Ovary (tissue), 9 donors: ENCODE results near the gene ADAM33. TPM values are rescaled to one million over a fixed set of nuclear protein-coding genes. Genes with fewer than 3 reads are reported as not detected.

ENCODE experiments used
- DNase-seq, 5 donors: peaks; one replicate each; pipeline ENCODE4 v3.0.0-alpha.2; 2019 to 2020
- H3K27ac ChIP-seq, 2 donors: fragments of 200-600 bp; one replicate each; pipeline versions ENCODE4 v1.5.1 to v1.8.0; 2019 to 2022
- H3K27me3 ChIP-seq: fragments of 200-600 bp; one replicate; pipeline ENCODE4 v1.8.0; 2022
- H3K36me3 ChIP-seq: fragments of 200-600 bp; sonication (generic); one replicate; pipeline ENCODE4 v1.5.1; 2019
- H3K4me1 ChIP-seq: one replicate; pipeline ENCODE4 v1.8.1; 2013; ENCODE audit warnings: mild to moderate bottlenecking, moderate library complexity; ENCODE audit not compliant: insufficient read depth
- H3K4me3 ChIP-seq: fragments of 200-600 bp; sonication (generic); one replicate; pipeline ENCODE4 v1.5.1; 2017
- H3K9me3 ChIP-seq, 2 donors: fragments of 200-600 bp in 1 of 2; sonication (generic) in 1 of 2; one replicate each; pipeline versions ENCODE4 v1.5.1 to v1.8.1; 2013 to 2019; ENCODE audit warnings: mild to moderate bottlenecking in 1 of 2, moderate library complexity in 1 of 2
- CTCF ChIP-seq, 3 donors: fragments of 450-650 bp in 2 of 3; fragments of 200-600 bp in 1 of 3; IDR thresholded peaks; one replicate each; pipeline versions ENCODE4 v1.5.1 to v1.8.0; 2016 to 2022; ENCODE audit warnings: antibody characterized with exemption in 3 of 3, mild to moderate bottlenecking in 1 of 3
- EP300 ChIP-seq: sonication (generic); formaldehyde crosslinking; IDR thresholded peaks from one replicate; pipeline ENCODE4 v1.6.1; 2017; ENCODE audit warnings: antibody characterized with exemption
- POLR2A ChIP-seq: fragments of 450-650 bp; IDR thresholded peaks from one replicate; pipeline ENCODE4 v1.6.1; 2017; ENCODE audit warnings: antibody characterized with exemption, mild to moderate bottlenecking, moderate library complexity
- WGBS, 3 donors: extraction: QIAGEN DNeasy Blood & Tissue Kit in 1 of 3; methylation state at CpG; one replicate each; pipeline versions ENCODE4 v1.1.5 to v1.1.7; 2013 to 2017; 5-methylcytosine and 5-hydroxymethylcytosine counted together
- intact Hi-C, 4 donors: fragments of 100-400 bp; cut with DNase I; formaldehyde crosslinking; loops; one replicate each; pipeline versions ENCODE4 v1.11.0 to v1.15.1; 2022 to 2023
- polyA plus RNA-seq, 2 donors: library from polyadenylated mRNA; stranded (reverse); fragments of 200-250 nt in 1 of 2; fragments of 350-450 nt in 1 of 2; fragmentation: Illumina TruSeq in 1 of 2; extraction: RNeasy Lipid Tissue Mini Kit (QIAGEN cat#74804) in 1 of 2; gene quantifications; one replicate each; pipeline ENCODE4 v1.2.3, GENCODE V29; 2013 to 2014
- total RNA-seq, 7 donors: library from RNA; depleted of rRNA in 2 of 7; stranded (reverse); fragments of >200 nt in 2 of 7; fragmentation: NEBNext Ultra II Directional in 3 of 7; extraction: Animal tissue kit (Norgen Biotek cat#: 25700) in 3 of 7; gene quantifications; one replicate each; pipeline versions ENCODE4 v1.1.0 to v1.2.4, GENCODE V29; 2016 to 2023
- donor health status: DM: no; HTN: no; CAD: no; lungs with moderate emphysema.
- donor health status: DM: no; HTN: no; CAD: no.
- donor health status: Bipolar disorder and iron deficiency.
- donor health status: DM: yes; HTN: yes; CAD: no.
- donor health status: DM: no; HTN: no; CAD: no.
- donor health status: DM: yes; HTN: yes; CAD: no.

ADAM33 gene
- total and polyA plus RNA-seq, 9 donors, result 12.4 to 68.1 (median 26.1) TPM

- WGBS, 3 donors, result 91 to 96% (median 91%) methylated on average over 13 of the region's 13 CpGs
- DNase-seq, result no peak
- H3K27ac ChIP-seq, result no peak overlapping the region
- TF ChIP-seq EP300, result no peak
- TF ChIP-seq POLR2A, result no peak
- TF ChIP-seq CTCF (IDR thresholded peaks at IDR 0.05), result no peak
- H3K4me1 ChIP-seq, result no peaks in the 10 kb centered on the region
- H3K27me3 ChIP-seq, result no peaks in the 10 kb centered on the region
- H3K36me3 ChIP-seq, result no peaks in the 10 kb centered on the region
- H3K4me3 ChIP-seq, result no peak overlapping the region
- H3K9me3 ChIP-seq, result no peaks in the 10 kb centered on the region
- intact Hi-C loops, result no loop called here
Observed at GRCh38 chr20:3693376-3693775, 11.6 kb upstream of the ADAM33 start.

- H3K36me3 ChIP-seq, result no peaks in the 10 kb centered on the region
- DNase-seq, result no peak
- no peaks in the 10 kb centered on the region for H3K9me3 ChIP-seq
- TF ChIP-seq CTCF (IDR thresholded peaks at IDR 0.05), result no peak
- no peak for TF ChIP-seq EP300
- no peak for TF ChIP-seq POLR2A
- 90 to 94% (median 91%) methylated on average over 22 to 23 of the region's 23 CpGs for WGBS, 3 donors
- intact Hi-C loops, result no loop called here
- H3K27me3 ChIP-seq, result no peaks in the 10 kb centered on the region
- H3K27ac ChIP-seq, result no peak overlapping the region
- H3K4me3 ChIP-seq, result no peak overlapping the region
- no peaks in the 10 kb centered on the region for H3K4me1 ChIP-seq
Observed at GRCh38 chr20:3692706-3693294, 11.0 kb upstream of the ADAM33 start.

- Histone ChIP-seq H3K27ac (no peak overlapping the region), H3K4me3 (no peak overlapping the region), H3K36me3 (no peaks in the 10 kb centered on the region), H3K4me1 (peaks cover 2% of the 10 kb centered on the region), H3K27me3 (no peaks in the 10 kb centered on the region), H3K9me3 (no peaks in the 10 kb centered on the region)
- DNase-seq, result no peak
- intact Hi-C loops, result no loop called here
- no peak for TF ChIP-seq EP300
- TF ChIP-seq CTCF (IDR thresholded peaks at IDR 0.05), result no peak
- no peak for TF ChIP-seq POLR2A
- 92 to 97% (median 96%) methylated on average over 9 of the region's 9 CpGs for WGBS, 3 donors
Observed at GRCh38 chr20:3691897-3692296, 10.1 kb upstream of the ADAM33 start.

- no peaks in the 10 kb centered on the region for H3K9me3 ChIP-seq
- intact Hi-C loops, result no loop called here
- H3K27me3 ChIP-seq, result no peaks in the 10 kb centered on the region
- no peak overlapping the region for H3K27ac ChIP-seq
- H3K4me1 ChIP-seq, result peaks cover 5% of the 10 kb centered on the region
- TF ChIP-seq EP300, result no peak
- TF ChIP-seq POLR2A, result no peak
- no peak for TF ChIP-seq CTCF (IDR thresholded peaks at IDR 0.05)
- WGBS, 3 donors, result 86 to 92% (median 92%) methylated on average over 12 to 16 of the region's 16 CpGs
- H3K4me3 ChIP-seq, result no peak overlapping the region
- H3K36me3 ChIP-seq, result no peaks in the 10 kb centered on the region
- DNase-seq, result no peak
Observed at GRCh38 chr20:3691306-3691705, 9.5 kb upstream of the ADAM33 start.
